HepG2 (cell line): ENCODE data around the gene GNA15. TPM values are rescaled to one million over a fixed set of nuclear protein-coding genes. Genes with fewer than 3 reads are reported as not detected.

Experiments
- ATAC-seq: fragments of 200-7000 bp; cut with Tn5 transposase; 3 replicates; pipeline ENCODE4 v1.9.1; 2020; ENCODE audit warnings: mild to moderate bottlenecking, moderate library complexity
- BruUV-seq: library from RNA; stranded (reverse); fragments of 400-500 nt; replicated peaks from 2 replicates; lab custom pipeline; 2021; lab: Mats Ljungman, UMichigan
- CTCF ChIA-PET: fragments of 300-600 bp; formaldehyde crosslinking; extraction: SDS; loops from one replicate; lab custom pipeline; 2021; ENCODE audit warnings: low total read pairs, inconsistent platforms, low intra/inter-chr PET ratio; lab: Yijun Ruan, JAX
- POLR2A ChIA-PET: fragments of 350-600 bp; sonication (Branson Sonifier 250); formaldehyde crosslinking; loops from one replicate; lab custom pipeline; 2020; ENCODE audit warnings: antibody characterized with exemption, inconsistent platforms; lab: Yijun Ruan, JAX
- DNase-seq: peaks from one replicate; pipeline ENCODE4 v3.0.0-alpha.2; 2015; ENCODE audit warnings: low spot score
- FAIRE-seq: peaks from 3 replicates; lab custom pipeline; 2011; peaks lifted over from hg19 to GRCh38; lab: Jason Lieb, UNC
- H2AFZ ChIP-seq: one replicate; pipeline ENCODE4 v1.6.1; 2011; ENCODE audit warnings: low read length, inconsistent platforms
- H3K27ac ChIP-seq: fragments of 300-600 bp; 3 replicates; pipeline ENCODE4 v1.8.0; 2011; ENCODE audit warnings: mixed run types, mild to moderate bottlenecking, mixed read lengths, low read length, inconsistent platforms; ENCODE audit not compliant: insufficient read depth; ENCODE audit errors: extremely low read length
- H3K27me3 ChIP-seq, 2 experiments: fragments of 200-600 bp in 1 of 2; 2 replicates in 1 of 2; 3 replicates in 1 of 2; pipeline versions ENCODE4 v1.6.0 to v1.8.0; 2011; ENCODE audit warnings: low read length in 2 of 2, mild to moderate bottlenecking in 2 of 2, moderate library complexity in 2 of 2, inconsistent platforms in 1 of 2; ENCODE audit not compliant: insufficient read depth in 2 of 2, control insufficient read depth in 1 of 2
- H3K36me3 ChIP-seq, 2 experiments: fragments of 200-600 bp in 1 of 2; replicated peaks in 1 of 2; 2 replicates in 1 of 2; 3 replicates in 1 of 2; pipeline versions ENCODE4 v1.5.1 to v1.8.0; 2011; ENCODE audit warnings: low read length in 2 of 2, inconsistent platforms in 1 of 2; ENCODE audit not compliant: insufficient read depth in 2 of 2, control insufficient read depth in 1 of 2
- H3K4me1 ChIP-seq: 2 replicates; pipeline ENCODE4 v1.5.1; 2012; ENCODE audit warnings: low read length, inconsistent platforms; ENCODE audit not compliant: insufficient read depth
- H3K4me2 ChIP-seq: 2 replicates; pipeline ENCODE4 v1.6.0; 2011; ENCODE audit warnings: low read depth, low read length, inconsistent platforms
- H3K4me3 ChIP-seq, 3 experiments: fragments of 200-600 bp in 1 of 3; sonication (generic), shearing (Covaris generic) in 1 of 3; replicated peaks in 1 of 3; 2 replicates each; pipeline ENCODE4 v1.5.1; 2011 to 2016; ENCODE audit warnings: low read length in 3 of 3, inconsistent platforms in 2 of 3, low read depth in 2 of 3, mild to moderate bottlenecking in 2 of 3, control low read depth in 1 of 3, mixed read lengths in 1 of 3; ENCODE audit not compliant: insufficient read depth in 1 of 3
- H3K79me2 ChIP-seq: one replicate; pipeline ENCODE4 v1.6.1; 2011; ENCODE audit warnings: low read length, inconsistent platforms; ENCODE audit not compliant: insufficient read depth
- H3K9ac ChIP-seq: 2 replicates; pipeline ENCODE4 v1.6.0; 2011; ENCODE audit warnings: mild to moderate bottlenecking, low read depth, low read length, inconsistent platforms; ENCODE audit not compliant: insufficient read depth
- H3K9me3 ChIP-seq: 2 replicates; pipeline ENCODE4 v1.5.1; 2012; ENCODE audit warnings: mild to moderate bottlenecking, low read length
- H4K20me1 ChIP-seq: 2 replicates; pipeline ENCODE4 v1.6.0; 2011; ENCODE audit warnings: inconsistent platforms, mild to moderate bottlenecking, low read length, moderate library complexity; ENCODE audit not compliant: insufficient read depth
- CBX2 ChIP-seq, 2 experiments: fragments of 200-600 bp in 1 of 2; sonication (generic); formaldehyde crosslinking in 1 of 2; IDR thresholded peaks; 2 replicates each; pipeline versions ENCODE4 v1.7.0 to v1.8.1; 2018 to 2022; ENCODE audit warnings: low read depth in 2 of 2, low read length in 1 of 2, mild to moderate bottlenecking in 1 of 2, missing genetic modification reagents in 1 of 2
- ELF3 ChIP-seq: IDR thresholded peaks from 2 replicates; pipeline ENCODE4 v1.6.1; 2016; ENCODE audit warnings: missing genetic modification reagents, missing compliant biosample characterization
- ELF4 ChIP-seq: sonication (generic); formaldehyde crosslinking; IDR thresholded peaks from 2 replicates; pipeline ENCODE4 v1.5.0; 2020; ENCODE audit warnings: missing genetic modification reagents, mild to moderate bottlenecking, moderate library complexity, borderline replicate concordance
- ETV6 ChIP-seq: sonication (generic); formaldehyde crosslinking; conservative IDR thresholded peaks from 2 replicates; pipeline ENCODE4 v1.4.0; 2020; ENCODE audit warnings: missing genetic modification reagents
- FOXA3 ChIP-seq: IDR thresholded peaks from 2 replicates; pipeline ENCODE4 v1.6.1; 2016; ENCODE audit warnings: missing genetic modification reagents, missing compliant biosample characterization
- FOXO1 ChIP-seq: sonication (generic); formaldehyde crosslinking; IDR thresholded peaks from 2 replicates; pipeline ENCODE4 v1.4.0; 2020; ENCODE audit warnings: missing genetic modification reagents
- GMEB2 ChIP-seq: IDR thresholded peaks from 2 replicates; pipeline ENCODE4 v1.6.1; 2016; ENCODE audit warnings: missing biosample characterization, missing genetic modification reagents, low read depth
- HOXD1 ChIP-seq: sonication (generic); formaldehyde crosslinking; IDR thresholded peaks from 2 replicates; pipeline ENCODE4 v1.5.0; 2020; ENCODE audit warnings: missing genetic modification reagents
- NFKBIZ ChIP-seq: IDR thresholded peaks from 2 replicates; pipeline ENCODE4 v1.6.1; 2018; ENCODE audit warnings: missing genetic modification reagents, missing compliant biosample characterization
- PAX8 ChIP-seq: sonication (generic); formaldehyde crosslinking; IDR thresholded peaks from 2 replicates; pipeline ENCODE4 v1.8.0; 2022; ENCODE audit warnings: mild to moderate bottlenecking, missing genetic modification reagents, borderline replicate concordance
- RBM22 ChIP-seq: fragments of 200-400 bp; formaldehyde crosslinking; optimal IDR thresholded peaks from 2 replicates; pipeline ENCODE3; 2017; ENCODE audit warnings: mild to moderate bottlenecking, low read length, moderate library complexity
- ZBTB34 ChIP-seq: sonication (generic); formaldehyde crosslinking; IDR thresholded peaks from 2 replicates; pipeline ENCODE4 v1.8.0; 2022; ENCODE audit warnings: mild to moderate bottlenecking, missing genetic modification reagents
- ZNF17 ChIP-seq: sonication (generic); formaldehyde crosslinking; IDR thresholded peaks from 2 replicates; pipeline ENCODE4 v1.5.0; 2020; ENCODE audit warnings: mild to moderate bottlenecking, missing genetic modification reagents
- ZNF557 ChIP-seq: sonication (generic); formaldehyde crosslinking; IDR thresholded peaks from 2 replicates; pipeline ENCODE4 v1.4.0; 2020; ENCODE audit warnings: missing genetic modification reagents
- ZNF883 ChIP-seq: sonication (generic); formaldehyde crosslinking; IDR thresholded peaks from 2 replicates; pipeline ENCODE4 v1.5.1; 2020; ENCODE audit warnings: mild to moderate bottlenecking, missing genetic modification reagents; ENCODE audit errors: not compliant biosample characterization
- WGBS: methylation state at CpG from one replicate; pipeline ENCODE4 v1.1.6; 2017; ENCODE audit warnings: low lambda C conversion rate; 5-methylcytosine and 5-hydroxymethylcytosine counted together
- in situ Hi-C: cut with HindIII; loops from 2 replicates; pipeline ENCODE4 v1.10.0; 2017; ENCODE audit warnings: low pct_unique_long_range_greater_than_20kb; ENCODE audit not compliant: extremely low pct_ligation_motif_present
- intact Hi-C: fragments of 100-400 bp; cut with micrococcal nuclease; formaldehyde crosslinking; loops from one replicate; pipeline ENCODE4 v1.10.0; 2022; ENCODE audit not compliant: unreplicated experiment
- polyA plus RNA-seq, 8 experiments: library from polyadenylated mRNA; depleted of rRNA in 3 of 8; stranded (reverse) in 7 of 8; unstranded in 1 of 8; fragments of >200 nt; fragmentation: Illumina TruSeq in 4 of 8; extraction: Trizol in 4 of 8; gene quantifications; 2 replicates each; pipeline versions ENCODE4 v1.2.1 to v1.2.3, GENCODE V29; 2011 to 2016; ENCODE audit warnings: low read depth in 4 of 8, missing spikeins in 1 of 8, mixed read lengths in 1 of 8; ENCODE audit not compliant: insufficient read depth in 1 of 8
- total RNA-seq, 5 experiments: library from RNA; depleted of rRNA; stranded (reverse); fragments of >200 nt; fragmentation: Illumina TruSeq; extraction: Trizol; gene quantifications; 2 replicates each; pipeline ENCODE4 v1.2.3, GENCODE V29; 2016; ENCODE audit warnings: low read depth in 1 of 5

Gene GNA15
- total and polyA plus RNA-seq, 2 of the 13 experiments (the other 11 are each of a cell fraction or from before 2014, with no cell fraction given), result not detected

DNA sequence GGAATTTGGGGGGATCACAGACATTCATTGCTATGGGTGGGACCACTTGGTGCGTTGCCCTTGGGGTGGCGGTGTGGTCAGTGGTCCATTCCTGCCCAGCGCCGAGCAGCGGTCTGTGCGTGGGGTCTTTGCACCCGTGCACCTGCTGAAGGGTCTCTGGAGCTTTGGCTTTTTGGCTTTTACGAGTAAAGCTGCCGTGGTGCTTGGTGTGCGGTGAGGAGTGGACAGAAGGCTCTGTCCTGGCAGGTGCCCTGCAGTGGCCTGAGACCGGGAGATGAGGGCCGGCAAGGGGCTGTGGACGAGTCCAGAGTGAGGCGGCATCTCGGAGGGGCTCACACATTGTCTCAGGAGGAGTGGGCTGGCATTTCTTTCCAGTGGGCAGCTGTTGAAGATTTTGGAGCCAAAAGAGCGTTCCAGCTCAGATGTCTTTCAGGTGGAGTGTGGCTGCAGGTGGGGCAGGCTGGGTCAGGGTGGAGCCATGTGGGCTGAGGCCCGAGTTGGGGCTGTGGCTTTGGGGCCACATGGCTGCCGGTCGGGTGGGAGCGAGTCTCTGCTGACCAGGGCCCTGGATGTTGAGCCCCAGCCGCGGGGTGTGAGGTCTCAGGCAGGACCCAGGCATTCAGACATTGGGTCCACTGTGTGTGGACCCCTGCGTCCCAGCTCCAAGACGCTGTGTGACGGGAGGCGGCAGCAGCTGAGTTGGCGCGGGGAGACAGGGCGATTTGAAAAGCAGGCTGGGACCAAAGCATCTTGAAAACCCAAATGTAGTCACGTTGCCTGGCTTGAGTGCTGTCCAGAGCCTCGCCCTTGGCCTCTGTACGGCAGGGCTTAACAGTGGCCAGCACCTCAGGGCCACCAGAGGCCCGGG is 30.0 kb upstream of the GNA15 start:
- Histone ChIP-seq H3K9me3 (no peaks in the 10 kb centered on the region), H4K20me1 (peaks cover 30% of the 10 kb centered on the region; the same call in 1 of the 2 replicates), H3K4me1 (peaks cover 49% of the 10 kb centered on the region), H3K4me2 (no peak overlapping the region), H3K79me2 (peaks cover 54% of the 10 kb centered on the region), H3K36me3 (peaks cover 3 to 7% of the 10 kb centered on the region in 2 experiments; a peak in 3 of 5 replicates), H3K27ac (no peak overlapping the region), H3K27me3 (no peaks in the 10 kb centered on the region), H2AFZ (no peak overlapping the region), H3K9ac (no peak overlapping the region), H3K4me3 (no peak overlapping the region)
- ChIA-PET POLR2A (interaction anchor here (1.6 to 1.9 kb wide), 2 partner anchors 9 kb away, joined by 4 to 5 read pairs; no protein-coding TSS in a partner anchor), CTCF (no interaction called here)
- in situ Hi-C loops (loop anchor here (5.0 kb wide), 1 partner anchor 149 kb away; no protein-coding TSS in a partner anchor), intact Hi-C loops (no loop called here)
- ATAC-seq, result no peak
- 93% methylated on average over 21 of the region's 33 CpGs for WGBS
- no peak for TF ChIP-seq ZBTB34 (CRISPR knock-in tag)
- TF ChIP-seq CBX2 (IDR thresholded peaks at IDR 0.05; ENCODE audit: low read depth, low read length), result no peak
- TF ChIP-seq CBX2 (CRISPR knock-in tag; IDR thresholded peaks at IDR 0.05; ENCODE audit: low read depth), result no peak
- TF ChIP-seq RBM22, result no peak
- no peak for TF ChIP-seq ETV6 (CRISPR knock-in tag)
- no peak for TF ChIP-seq GMEB2 (CRISPR knock-in tag)
- no peak for TF ChIP-seq ZNF883
- TF ChIP-seq PAX8 (CRISPR knock-in tag), result no peak
- no peak for TF ChIP-seq FOXO1 (CRISPR knock-in tag)
- no peak for TF ChIP-seq ZNF557 (CRISPR knock-in tag)
- no peak for TF ChIP-seq ZNF17 (CRISPR knock-in tag)
- no peak for TF ChIP-seq ELF4 (CRISPR knock-in tag)
- no peak for TF ChIP-seq ELF3 (CRISPR knock-in tag)
- TF ChIP-seq NFKBIZ (CRISPR knock-in tag), result no peak
- TF ChIP-seq HOXD1, result no peak
- no peak for TF ChIP-seq FOXA3 (CRISPR knock-in tag)
- DNase-seq, result no peak
- no TSS peak for BruUV-seq
- no peak for FAIRE-seq
